Vagina (tissue), 2 donors: ENCODE data around the gene ORM2.

Source experiments
- CTCF ChIP-seq, 3 experiments: fragments of 450-650 bp in 2 of 3; fragments of 200-600 bp in 1 of 3; sonication (generic) in 1 of 3; IDR thresholded peaks; one replicate each; pipeline ENCODE4 v1.5.1; 2017 to 2019; ENCODE audit warnings: antibody characterized with exemption in 3 of 3, mild to moderate bottlenecking in 2 of 3, moderate library complexity in 2 of 3
- POLR2A ChIP-seq, 2 donors: fragments of 450-650 bp; IDR thresholded peaks; one replicate each; pipeline ENCODE4 v1.6.1; 2017; ENCODE audit warnings: antibody characterized with exemption in 2 of 2, mild to moderate bottlenecking in 2 of 2, moderate library complexity in 2 of 2
- POLR2AphosphoS5 ChIP-seq, 2 donors: sonication (generic); formaldehyde crosslinking; IDR thresholded peaks; one replicate each; pipeline ENCODE4 v1.9.0; 2017; ENCODE audit warnings: antibody characterized with exemption in 2 of 2, mild to moderate bottlenecking in 2 of 2, low read depth in 1 of 2; ENCODE audit not compliant: insufficient read depth in 1 of 2

DNA sequence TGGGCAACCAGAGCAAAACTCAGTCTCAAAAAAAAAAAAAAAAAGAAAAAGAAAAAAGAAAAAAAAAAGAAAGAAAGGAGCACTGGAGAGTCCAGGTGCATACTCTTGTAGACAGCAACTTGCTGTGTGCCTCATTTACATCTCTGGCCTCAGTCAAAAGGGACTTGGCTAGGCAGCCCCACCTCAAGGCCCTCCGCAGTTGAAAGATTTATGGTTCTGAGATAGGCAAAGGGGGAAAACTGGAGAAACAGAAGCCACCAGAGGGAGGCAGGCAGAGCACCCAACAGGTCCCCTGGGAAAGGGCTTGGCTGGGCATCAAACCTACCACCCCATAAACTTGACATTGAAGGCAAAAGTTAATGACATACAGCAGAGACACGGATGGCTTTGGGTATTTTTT lies 6.1 kb downstream of the ORM2 start:
- no peak for TF ChIP-seq POLR2A (IDR thresholded peaks at IDR 0.05)
- TF ChIP-seq CTCF (IDR thresholded peaks at IDR 0.05): no peak
- no peak for TF ChIP-seq POLR2AphosphoS5 (IDR thresholded peaks at IDR 0.05; ENCODE audit: insufficient read depth in 1 of 2, low read depth in 1 of 2)
